T47D (cell line): Measurements from ENCODE around the gene MGA.

Experiments
- DNase-seq, 2 experiments: peaks; one replicate each; pipeline versions ENCODE4 v3.0.0 to v3.0.0-alpha.2; 2011 to 2012; ENCODE audit warnings: low read depth in 1 of 2, low spot score in 1 of 2
- JUND ChIP-seq: IDR thresholded peaks from 2 replicates; pipeline ENCODE4 v1.6.1; 2012; ENCODE audit warnings: low read depth
- in situ Hi-C: cut with HindIII; loops from 2 replicates; pipeline ENCODE4 v1.10.0; 2016; ENCODE audit warnings: low sequenced_read_pairs, low pct_unique_long_range_greater_than_20kb

MGA gene

GRCh38 chr15:41782371-41783282 lies 122.4 kb downstream of the MGA start:
- in situ Hi-C loops, result no loop called here
- no peak for DNase-seq
- TF ChIP-seq JUND, result no peak

GRCh38 chr15:41783296-41783695 lies 123.1 kb downstream of the MGA start:
- TF ChIP-seq JUND, result no peak
- in situ Hi-C loops, result no loop called here
- DNase-seq, result no peak

GRCh38 chr15:41788262-41788661 lies 128.1 kb downstream of the MGA start:
- DNase-seq, result no peak
- TF ChIP-seq JUND, result no peak
- in situ Hi-C loops, result no loop called here

DNA sequence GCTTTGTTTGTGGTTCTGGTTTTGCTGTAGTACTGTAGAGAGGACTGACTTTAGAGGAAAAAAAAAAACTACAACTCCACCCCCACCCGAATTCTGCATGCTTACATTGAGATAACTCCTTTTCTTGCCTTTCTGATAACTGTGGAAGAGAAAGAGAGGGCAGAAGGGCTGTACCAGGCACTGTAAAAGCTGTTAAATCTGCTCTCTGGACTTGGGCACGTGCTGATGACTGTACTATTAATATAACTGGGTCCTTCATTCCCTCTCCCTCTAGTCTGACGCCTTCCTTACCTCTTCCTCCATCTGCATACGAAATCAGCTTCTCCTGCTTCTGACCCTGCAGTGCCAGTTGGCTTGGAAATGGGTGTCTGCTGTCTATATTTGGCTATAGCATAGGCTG lies 129.0 kb downstream of the MGA start:
- no peak for TF ChIP-seq JUND
- DNase-seq, result no peak
- in situ Hi-C loops, result no loop called here

GRCh38 chr15:41789662-41790061 lies 129.5 kb downstream of the MGA start:
- no peak for TF ChIP-seq JUND
- in situ Hi-C loops, result no loop called here
- no peak for DNase-seq

GRCh38 chr15:41790169-41790568 lies 130.0 kb downstream of the MGA start:
- in situ Hi-C loops, result no loop called here

GRCh38 chr15:41790756-41791546 lies 130.7 kb downstream of the MGA start:
- DNase-seq, result no peak
- in situ Hi-C loops, result no loop called here
- no peak for TF ChIP-seq JUND

More at GRCh38 chr15:41790169-41790568, 130.0 kb downstream of the MGA start:
- DNase-seq, result no peak
- no peak for TF ChIP-seq JUND

GRCh38 chr15:41791547-41791937 lies 131.3 kb downstream of the MGA start:
- TF ChIP-seq JUND, result no peak
- in situ Hi-C loops, result no loop called here

DNA sequence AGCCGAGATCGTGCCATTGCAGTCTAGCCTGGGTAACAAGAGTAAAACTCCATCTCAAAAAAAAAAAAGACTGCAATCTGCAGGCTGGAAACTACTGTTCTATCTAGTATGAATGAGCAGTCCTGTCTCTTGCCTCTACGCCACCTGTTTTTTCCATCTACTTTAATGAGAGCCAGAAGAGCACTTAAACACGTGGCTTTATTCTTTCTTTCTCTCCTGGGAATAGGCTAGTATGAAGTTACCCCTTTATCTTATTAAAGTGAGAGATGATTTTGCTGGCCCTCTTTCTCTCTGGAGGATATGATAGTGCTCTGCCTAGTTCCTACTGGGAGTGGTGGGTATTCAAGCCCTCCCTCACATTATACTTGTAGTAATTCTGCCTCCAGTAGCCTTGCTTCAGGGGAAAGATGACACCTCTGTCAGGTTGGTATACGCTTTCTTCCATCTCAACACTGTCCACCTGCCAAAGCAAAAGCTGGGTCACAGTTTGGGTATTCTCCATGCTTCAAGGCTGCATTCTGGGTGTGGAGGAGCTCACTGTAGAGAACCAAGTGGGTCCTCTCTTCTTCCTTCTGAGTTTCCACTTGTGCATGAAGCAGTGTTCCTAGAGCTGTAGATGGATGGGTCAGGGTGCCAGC lies 131.9 kb downstream of the MGA start:
- in situ Hi-C loops, result no loop called here
- TF ChIP-seq JUND, result no peak
- no peak for DNase-seq

More at GRCh38 chr15:41791547-41791937, 131.3 kb downstream of the MGA start:
- DNase-seq, result no peak

DNA sequence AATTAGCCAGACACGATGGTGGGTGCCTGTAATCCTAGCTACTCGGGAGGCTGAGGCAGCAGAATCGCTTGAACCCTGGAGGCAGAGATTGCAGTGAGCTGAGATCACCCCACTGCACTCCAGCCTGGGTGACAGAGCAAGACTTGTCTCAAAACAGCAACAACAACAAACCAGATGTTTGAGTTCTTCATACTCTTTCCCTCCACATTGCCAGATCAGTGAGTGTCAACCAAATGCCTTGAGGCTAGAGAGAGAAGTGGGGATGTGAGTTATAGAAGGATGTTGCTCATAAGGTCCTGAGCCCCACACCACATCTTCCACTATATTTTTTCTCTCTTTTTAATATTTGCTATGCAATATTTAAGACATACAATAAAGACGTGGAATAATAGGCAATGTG lies 133.9 kb downstream of the MGA start:
- DNase-seq, result no peak
- in situ Hi-C loops, result no loop called here
- TF ChIP-seq JUND, result no peak

DNA sequence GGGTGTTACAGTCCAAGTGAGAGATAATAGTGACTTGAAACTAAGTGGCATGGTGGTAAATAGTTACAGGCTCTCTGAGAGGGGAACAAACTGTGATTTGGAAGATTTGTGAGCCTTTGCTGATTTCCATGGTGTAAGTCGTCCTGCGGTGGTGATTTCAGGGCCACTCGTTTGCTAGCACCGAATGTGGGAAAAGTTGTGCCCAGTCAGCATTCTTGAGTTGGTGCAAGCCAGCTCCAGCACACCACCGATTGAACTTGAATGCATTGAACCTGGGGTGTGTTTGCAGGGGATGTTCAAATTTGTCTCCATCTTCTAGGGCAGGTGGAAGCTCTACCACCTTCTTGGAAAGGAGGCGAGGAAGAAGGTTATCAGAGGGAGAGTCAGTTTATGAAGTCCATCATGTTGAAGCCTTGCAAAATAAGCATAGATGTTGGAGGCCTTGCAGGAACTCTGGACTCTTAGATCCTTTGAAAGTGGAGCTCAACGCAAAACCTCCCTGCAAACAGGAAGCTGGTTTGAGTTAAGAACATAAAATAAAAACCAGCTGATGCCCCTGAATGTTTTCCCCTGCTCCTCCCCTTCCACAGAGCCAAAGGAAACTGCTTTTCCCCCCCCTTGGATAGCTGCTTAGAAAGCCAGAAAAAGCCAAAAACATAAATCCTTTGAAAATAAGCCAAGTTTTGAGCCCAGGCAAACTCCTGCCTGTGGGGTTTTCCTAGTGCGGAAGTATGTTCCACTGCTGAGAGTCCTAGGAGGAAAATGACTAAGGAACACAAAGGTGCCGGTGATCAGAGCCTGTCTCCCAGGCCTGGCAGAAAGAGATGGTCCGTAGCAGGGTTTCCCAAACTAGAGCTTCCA lies 136.0 kb downstream of the MGA start:
- no peak for DNase-seq
- TF ChIP-seq JUND, result no peak
- in situ Hi-C loops, result no loop called here
